Measurements from ENCODE around the gene CLIP3.
A peak's percentile ranks its signal among the peaks of the same experiment; 100 is the strongest.

Gene CLIP3

DNA sequence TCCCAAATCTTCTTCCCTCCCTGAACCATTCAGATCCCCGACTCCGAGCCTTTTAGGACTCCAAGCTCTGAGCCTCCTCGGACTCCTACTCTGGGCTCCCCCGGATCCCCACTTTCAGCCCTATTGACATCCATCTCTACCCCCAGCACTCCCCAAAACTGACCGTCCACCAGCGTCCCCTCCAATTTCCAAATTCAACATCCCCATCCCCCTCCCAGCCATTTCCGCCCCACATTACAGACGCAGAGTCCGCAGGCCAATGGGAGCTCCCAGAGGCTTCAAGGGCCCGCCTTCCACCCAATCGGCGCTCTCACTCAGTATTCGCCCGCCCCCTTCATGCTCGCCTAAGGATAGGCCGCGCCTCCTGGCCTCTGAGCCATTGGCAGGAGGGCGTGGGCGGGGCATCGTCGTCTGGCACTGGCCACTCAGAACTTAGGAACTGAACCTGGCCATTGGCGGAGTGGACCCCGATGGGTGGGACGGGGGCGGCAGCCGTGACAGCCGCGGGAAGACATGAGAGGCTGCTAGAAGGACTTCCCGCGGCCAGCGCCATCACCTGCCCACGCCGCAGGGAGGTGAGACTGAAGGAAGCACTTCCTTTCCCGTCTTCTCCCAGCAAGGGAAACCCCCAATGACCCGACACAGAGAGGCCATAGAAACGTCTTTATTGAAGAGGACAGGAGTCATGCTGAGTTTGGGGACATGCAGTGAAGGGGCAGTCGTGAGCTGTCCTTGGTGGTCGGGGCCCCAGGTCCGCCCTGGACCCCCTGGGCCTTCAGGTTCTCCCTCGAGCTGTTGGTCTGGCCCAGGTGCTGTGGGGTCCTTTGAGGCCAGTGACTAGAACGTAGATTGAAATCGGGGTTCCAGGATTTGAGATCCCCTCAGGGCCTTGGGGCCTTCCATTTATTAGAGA lies 18.4 kb downstream of the CLIP3 start, which contains the start of gene ALKBH6:
ALKBH6 (minus strand) TSS at position 202 of the 913 bp plus-strand sequence. CDS start 816 bp downstream, outside the sequence.
- peak within 1 kb of the TSS; percentile 83 for H3K4me3 ChIP-seq (ENCODE audit: control insufficient read depth, low read depth, low read length)
- TF ChIP-seq, protein P1, sequence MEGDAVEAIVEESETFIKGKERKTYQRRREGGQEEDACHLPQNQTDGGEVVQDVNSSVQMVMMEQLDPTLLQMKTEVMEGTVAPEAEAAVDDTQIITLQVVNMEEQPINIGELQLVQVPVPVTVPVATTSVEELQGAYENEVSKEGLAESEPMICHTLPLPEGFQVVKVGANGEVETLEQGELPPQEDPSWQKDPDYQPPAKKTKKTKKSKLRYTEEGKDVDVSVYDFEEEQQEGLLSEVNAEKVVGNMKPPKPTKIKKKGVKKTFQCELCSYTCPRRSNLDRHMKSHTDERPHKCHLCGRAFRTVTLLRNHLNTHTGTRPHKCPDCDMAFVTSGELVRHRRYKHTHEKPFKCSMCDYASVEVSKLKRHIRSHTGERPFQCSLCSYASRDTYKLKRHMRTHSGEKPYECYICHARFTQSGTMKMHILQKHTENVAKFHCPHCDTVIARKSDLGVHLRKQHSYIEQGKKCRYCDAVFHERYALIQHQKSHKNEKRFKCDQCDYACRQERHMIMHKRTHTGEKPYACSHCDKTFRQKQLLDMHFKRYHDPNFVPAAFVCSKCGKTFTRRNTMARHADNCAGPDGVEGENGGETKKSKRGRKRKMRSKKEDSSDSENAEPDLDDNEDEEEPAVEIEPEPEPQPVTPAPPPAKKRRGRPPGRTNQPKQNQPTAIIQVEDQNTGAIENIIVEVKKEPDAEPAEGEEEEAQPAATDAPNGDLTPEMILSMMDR (IDR thresholded peaks at IDR 0.05; ENCODE audit: control insufficient read depth, insufficient read depth, low read depth, low read length, missing control alignments), result no peak
- peak; percentile 89 for DNase-seq (ENCODE audit: low read depth)

DNA sequence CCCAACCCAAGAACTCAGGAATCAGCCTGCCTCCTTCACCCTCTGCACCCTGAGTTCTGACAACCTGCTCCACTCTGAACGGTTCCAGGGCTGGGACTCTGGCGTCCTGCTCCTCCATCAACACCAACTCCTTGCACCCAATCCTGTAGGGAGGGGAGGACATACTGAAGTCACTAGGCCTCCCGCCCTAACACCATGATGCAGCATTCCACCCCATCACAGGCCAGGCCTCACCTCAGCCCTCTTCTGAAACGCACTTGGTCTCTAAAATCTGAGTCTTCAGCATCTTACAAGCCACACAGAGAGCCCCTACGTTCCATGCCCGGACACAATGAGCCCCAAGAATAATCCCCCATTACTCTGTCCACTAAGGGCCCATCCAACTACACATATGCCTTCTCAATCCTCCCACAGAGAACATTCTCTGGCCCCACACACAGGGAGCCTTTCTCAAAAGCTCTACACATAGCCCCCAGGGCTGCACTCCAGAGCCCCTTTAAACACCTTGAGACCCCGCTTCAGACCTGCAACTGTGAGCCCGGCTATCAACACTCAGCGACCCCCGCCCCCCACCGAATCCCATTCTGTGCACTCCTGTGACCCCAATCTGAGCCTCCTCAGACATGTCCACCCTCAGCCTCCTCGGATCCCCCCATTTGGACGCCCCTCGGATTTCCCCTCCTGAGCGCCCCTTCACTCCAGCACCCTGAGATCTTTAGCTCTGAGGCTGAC lies 19.2 kb downstream of the CLIP3 start:
- TF ChIP-seq, protein P1 (IDR thresholded peaks at IDR 0.05; ENCODE audit: control insufficient read depth, insufficient read depth, low read depth, low read length, missing control alignments), result no peak
- H3K4me3 ChIP-seq (ENCODE audit: control insufficient read depth, low read depth, low read length), result peak overlapping the region; percentile 83
- no peak for DNase-seq (ENCODE audit: low read depth)

DNA sequence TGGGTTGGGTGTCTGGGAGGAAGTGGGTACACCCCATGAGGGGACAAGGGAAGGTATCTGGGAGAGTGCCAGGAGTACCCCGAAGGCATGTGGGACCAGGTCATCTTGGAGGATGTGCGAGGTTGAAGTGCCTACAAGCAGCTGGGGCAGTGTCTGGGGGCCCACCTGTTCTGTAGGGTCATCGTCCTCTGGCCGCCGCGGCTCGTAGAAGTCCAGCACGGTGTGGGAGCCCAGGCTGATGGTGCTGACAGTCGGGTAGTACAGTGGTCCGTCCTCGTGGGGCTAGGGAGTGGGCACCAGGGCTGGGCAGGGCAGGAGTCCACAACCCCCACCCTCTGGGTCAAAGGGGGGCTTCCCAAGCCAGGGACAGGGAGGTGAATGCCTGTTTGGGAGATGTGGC lies 22.3 kb downstream of the CLIP3 start:
- no peak overlapping the region for H3K4me3 ChIP-seq (ENCODE audit: control insufficient read depth, low read depth, low read length)
- DNase-seq (ENCODE audit: low read depth), result no peak
- TF ChIP-seq, protein P1 (IDR thresholded peaks at IDR 0.05; ENCODE audit: control insufficient read depth, insufficient read depth, low read depth, low read length, missing control alignments), result no peak

DNA sequence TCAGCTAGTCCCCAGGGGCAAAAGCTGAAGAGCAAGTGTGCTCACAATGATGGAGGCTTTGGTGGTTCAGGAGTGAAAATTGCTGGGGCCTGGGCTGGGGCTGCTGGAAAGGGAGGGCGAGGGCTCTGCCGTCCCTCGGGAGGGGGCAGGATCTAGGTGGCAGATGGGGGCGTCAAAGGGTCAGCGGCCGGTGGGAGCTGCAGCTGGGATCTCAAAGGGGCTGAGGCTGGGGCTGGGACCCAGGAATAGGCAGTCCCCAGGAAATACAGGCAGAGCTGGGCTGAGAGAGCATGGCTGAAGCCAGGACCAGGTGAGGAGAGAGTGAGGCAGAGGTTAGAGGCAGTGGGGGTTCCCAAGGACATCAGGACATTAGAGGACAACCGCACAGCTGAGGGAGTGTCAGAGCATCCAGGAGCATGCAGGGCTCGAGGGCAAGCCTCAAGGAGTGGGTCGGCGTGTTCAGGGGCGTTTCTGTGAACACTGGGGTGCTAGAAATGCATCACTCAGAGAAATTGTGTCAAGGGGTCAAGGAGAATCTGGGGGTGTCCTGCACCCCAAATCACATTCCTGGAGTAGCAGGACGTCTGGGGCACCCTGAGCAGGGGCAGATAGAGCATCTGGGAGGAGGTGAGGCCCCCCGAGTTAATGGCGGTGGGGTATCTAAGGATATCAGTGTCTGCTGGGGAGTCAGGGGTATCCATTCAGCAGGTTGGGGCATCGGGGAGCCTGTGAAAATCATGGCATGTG lies 22.9 kb downstream of the CLIP3 start:
- TF ChIP-seq, protein P1 (IDR thresholded peaks at IDR 0.05; ENCODE audit: control insufficient read depth, insufficient read depth, low read depth, low read length, missing control alignments), result no peak
- no peak for DNase-seq (ENCODE audit: low read depth)
- H3K4me3 ChIP-seq (ENCODE audit: control insufficient read depth, low read depth, low read length), result peak overlapping the region; percentile 52

DNA sequence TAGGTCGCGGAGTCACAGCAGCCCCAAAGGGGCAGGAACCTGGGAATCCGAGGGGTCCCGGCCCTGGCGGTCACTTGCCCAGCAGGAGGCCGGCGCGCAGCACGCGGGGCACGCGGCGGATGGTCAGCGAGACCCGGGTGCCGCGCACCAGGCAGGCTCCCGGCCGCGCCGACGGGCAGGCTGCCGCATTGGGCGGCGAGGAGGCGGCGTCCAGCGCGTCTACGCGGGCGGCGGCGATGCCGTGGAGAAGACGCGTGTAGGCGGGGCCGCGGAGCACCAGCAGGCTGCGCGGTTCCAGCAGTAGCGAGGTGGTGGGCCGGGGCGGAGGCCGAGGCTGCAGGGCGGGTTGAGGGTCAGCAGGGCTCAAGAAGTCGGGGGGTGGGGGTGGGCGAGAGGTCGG lies 23.5 kb downstream of the CLIP3 start:
- TF ChIP-seq, protein P1 (IDR thresholded peaks at IDR 0.05; ENCODE audit: control insufficient read depth, insufficient read depth, low read depth, low read length, missing control alignments), result no peak

DNA sequence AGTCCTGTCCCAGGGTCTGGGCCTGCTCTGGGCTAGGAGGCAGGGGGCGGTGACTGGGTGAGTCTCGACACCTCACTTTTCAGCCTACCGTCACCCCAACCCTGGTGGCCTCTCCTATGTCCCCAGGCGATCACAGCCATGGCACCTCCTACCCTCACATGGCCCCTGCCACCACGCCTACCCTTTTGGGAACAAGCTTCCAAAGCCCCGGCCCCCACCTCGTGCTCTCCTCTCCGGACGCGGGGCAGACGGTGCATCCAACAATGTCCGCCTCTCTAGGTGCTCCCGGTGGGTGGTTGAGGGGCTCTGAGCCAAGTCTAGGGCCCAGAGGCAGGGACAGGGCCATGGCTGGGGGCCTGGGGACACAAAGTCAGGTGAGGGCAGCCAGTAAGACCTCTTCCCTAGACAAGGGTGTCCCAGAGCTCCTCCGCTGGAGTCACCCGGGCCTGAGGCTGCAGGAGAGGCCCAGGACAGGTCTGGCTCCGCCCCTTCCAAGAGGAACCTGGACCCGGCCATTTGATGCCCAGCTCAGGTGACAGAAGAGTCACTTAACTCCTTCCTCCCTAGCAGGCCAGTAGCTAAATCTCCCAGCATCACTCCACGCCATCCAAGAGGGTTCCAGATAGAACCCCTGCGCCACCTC lies 24.2 kb downstream of the CLIP3 start, which contains the start of gene SYNE4:
SYNE4 (minus strand) TSS at position 478 of the 643 bp plus-strand sequence; CDS start at position 346, 132 bp downstream.
- TF ChIP-seq, protein P1 (IDR thresholded peaks at IDR 0.05; ENCODE audit: control insufficient read depth, insufficient read depth, low read depth, low read length, missing control alignments), result no peak
- peak within 1 kb of the TSS; percentile 52 for H3K4me3 ChIP-seq (ENCODE audit: control insufficient read depth, low read depth, low read length)
- no peak for DNase-seq (ENCODE audit: low read depth)

More for the DNA sequence above, 23.5 kb downstream of the CLIP3 start:
- H3K4me3 ChIP-seq (ENCODE audit: control insufficient read depth, low read depth, low read length), result peak overlapping the region; percentile 52
- DNase-seq (ENCODE audit: low read depth), result no peak
